GM23338 (cell line): ENCODE data around the gene PPM1E.

Source experiments
- CREB1 ChIP-seq: fragments of 250-450 bp; sonication (Bioruptor Pico); IDR thresholded peaks from 2 replicates; pipeline ENCODE4 v1.5.0; 2020; ENCODE audit warnings: low read depth, mild to moderate bottlenecking, moderate library complexity
- EZH2 ChIP-seq: fragments of 200-600 bp; sonication (generic); IDR thresholded peaks from one replicate; pipeline ENCODE4 v1.8.0; 2017; ENCODE audit warnings: antibody characterized with exemption, mild to moderate bottlenecking, low read depth; ENCODE audit not compliant: unreplicated experiment
- EZH2phosphoT487 ChIP-seq: fragments of 200-600 bp; sonication (generic); IDR thresholded peaks from one replicate; pipeline ENCODE4 v1.8.1; 2018; ENCODE audit warnings: antibody characterized with exemption; ENCODE audit not compliant: unreplicated experiment
- JUNB ChIP-seq: IDR thresholded peaks from one replicate; pipeline ENCODE4 v1.6.1; 2016; ENCODE audit warnings: antibody characterized with exemption; ENCODE audit not compliant: unreplicated experiment
- POLR2AphosphoS5 ChIP-seq: IDR thresholded peaks from 2 replicates; pipeline ENCODE4 v1.6.1; 2016; ENCODE audit warnings: antibody characterized with exemption, low read depth
- TF ChIP-seq, protein P1 (sequence below), 2 experiments: fragments of 200-600 bp in 1 of 2; sonication (generic) in 1 of 2; conservative IDR thresholded peaks; 2 replicates each; pipeline versions ENCODE4 v1.5.1 to v1.6.1; 2016 to 2017; ENCODE audit warnings: antibody characterized with exemption in 2 of 2, low read depth in 2 of 2, mild to moderate bottlenecking in 2 of 2, moderate library complexity in 1 of 2
- TF ChIP-seq, protein P2 (sequence below): IDR thresholded peaks from 2 replicates; pipeline ENCODE4 v1.6.1; 2016; ENCODE audit warnings: antibody characterized with exemption

DNA sequence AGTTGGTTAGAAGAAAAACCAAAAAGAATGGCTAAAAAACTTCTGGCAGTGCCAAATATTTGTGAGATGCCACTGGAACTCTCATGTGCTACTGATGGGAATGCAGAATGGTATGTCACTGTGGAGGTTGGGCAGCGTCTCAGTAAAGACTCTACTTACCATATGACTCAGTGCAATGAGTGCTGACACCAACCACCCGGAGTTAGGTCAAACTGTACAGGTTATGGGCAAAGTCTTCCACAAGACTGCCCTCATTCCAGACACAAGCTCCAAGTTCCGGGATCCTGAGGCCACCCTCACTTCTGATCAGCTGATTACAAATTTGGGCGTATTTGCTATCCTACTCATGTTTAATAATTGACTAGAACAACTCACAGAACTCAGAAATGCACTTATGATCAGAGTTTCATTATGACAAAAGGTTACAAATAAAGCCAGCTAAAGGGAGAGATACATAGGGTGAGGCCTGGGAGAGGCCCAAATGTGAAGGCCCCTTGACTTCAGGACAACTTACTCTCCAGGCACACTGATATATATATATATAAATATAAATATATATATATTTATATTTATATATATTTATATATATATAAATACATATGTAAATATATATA is 236.2 kb downstream of the PPM1E start:
- TF ChIP-seq JUNB: no peak
- no peak for TF ChIP-seq POLR2AphosphoS5
- TF ChIP-seq, protein P1, sequence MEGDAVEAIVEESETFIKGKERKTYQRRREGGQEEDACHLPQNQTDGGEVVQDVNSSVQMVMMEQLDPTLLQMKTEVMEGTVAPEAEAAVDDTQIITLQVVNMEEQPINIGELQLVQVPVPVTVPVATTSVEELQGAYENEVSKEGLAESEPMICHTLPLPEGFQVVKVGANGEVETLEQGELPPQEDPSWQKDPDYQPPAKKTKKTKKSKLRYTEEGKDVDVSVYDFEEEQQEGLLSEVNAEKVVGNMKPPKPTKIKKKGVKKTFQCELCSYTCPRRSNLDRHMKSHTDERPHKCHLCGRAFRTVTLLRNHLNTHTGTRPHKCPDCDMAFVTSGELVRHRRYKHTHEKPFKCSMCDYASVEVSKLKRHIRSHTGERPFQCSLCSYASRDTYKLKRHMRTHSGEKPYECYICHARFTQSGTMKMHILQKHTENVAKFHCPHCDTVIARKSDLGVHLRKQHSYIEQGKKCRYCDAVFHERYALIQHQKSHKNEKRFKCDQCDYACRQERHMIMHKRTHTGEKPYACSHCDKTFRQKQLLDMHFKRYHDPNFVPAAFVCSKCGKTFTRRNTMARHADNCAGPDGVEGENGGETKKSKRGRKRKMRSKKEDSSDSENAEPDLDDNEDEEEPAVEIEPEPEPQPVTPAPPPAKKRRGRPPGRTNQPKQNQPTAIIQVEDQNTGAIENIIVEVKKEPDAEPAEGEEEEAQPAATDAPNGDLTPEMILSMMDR (conservative IDR thresholded peaks at IDR 0.05; ENCODE audit: low read depth in 2 of 2): no peak
- TF ChIP-seq CREB1 (CRISPR knock-in tag): no peak
- TF ChIP-seq EZH2: no peak
- no peak for TF ChIP-seq EZH2phosphoT487
- TF ChIP-seq, protein P2, sequence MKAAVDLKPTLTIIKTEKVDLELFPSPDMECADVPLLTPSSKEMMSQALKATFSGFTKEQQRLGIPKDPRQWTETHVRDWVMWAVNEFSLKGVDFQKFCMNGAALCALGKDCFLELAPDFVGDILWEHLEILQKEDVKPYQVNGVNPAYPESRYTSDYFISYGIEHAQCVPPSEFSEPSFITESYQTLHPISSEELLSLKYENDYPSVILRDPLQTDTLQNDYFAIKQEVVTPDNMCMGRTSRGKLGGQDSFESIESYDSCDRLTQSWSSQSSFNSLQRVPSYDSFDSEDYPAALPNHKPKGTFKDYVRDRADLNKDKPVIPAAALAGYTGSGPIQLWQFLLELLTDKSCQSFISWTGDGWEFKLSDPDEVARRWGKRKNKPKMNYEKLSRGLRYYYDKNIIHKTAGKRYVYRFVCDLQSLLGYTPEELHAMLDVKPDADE: no peak
